ENCODE results near the gene BIRC7. TPM values are rescaled to one million over a fixed set of nuclear protein-coding genes. Genes with fewer than 3 reads are reported as not detected.

BIRC7 gene
- total RNA-seq, 1 donor from 2014 or later, result 0.50 TPM

GRCh38 chr20:63188641-63189321 is 46.9 kb upstream of the BIRC7 start:
- Mint-ChIP-seq H3K36me3 (ENCODE audit: low read depth) (no peaks in the 10 kb centered on the region), H3K9me3 (ENCODE audit: low read depth) (no peaks in the 10 kb centered on the region), H3K4me3 (ENCODE audit: unreplicated experiment) (no peak overlapping the region), H3K27ac (ENCODE audit: unreplicated experiment) (no peak overlapping the region), H3K4me1 (ENCODE audit: low read depth) (no peaks in the 10 kb centered on the region), H3K27me3 (ENCODE audit: low read depth) (peaks cover 5% of the 10 kb centered on the region)
- no peak for DNase-seq (ENCODE audit: low spot score)
- TF ChIP-seq, protein P1, sequence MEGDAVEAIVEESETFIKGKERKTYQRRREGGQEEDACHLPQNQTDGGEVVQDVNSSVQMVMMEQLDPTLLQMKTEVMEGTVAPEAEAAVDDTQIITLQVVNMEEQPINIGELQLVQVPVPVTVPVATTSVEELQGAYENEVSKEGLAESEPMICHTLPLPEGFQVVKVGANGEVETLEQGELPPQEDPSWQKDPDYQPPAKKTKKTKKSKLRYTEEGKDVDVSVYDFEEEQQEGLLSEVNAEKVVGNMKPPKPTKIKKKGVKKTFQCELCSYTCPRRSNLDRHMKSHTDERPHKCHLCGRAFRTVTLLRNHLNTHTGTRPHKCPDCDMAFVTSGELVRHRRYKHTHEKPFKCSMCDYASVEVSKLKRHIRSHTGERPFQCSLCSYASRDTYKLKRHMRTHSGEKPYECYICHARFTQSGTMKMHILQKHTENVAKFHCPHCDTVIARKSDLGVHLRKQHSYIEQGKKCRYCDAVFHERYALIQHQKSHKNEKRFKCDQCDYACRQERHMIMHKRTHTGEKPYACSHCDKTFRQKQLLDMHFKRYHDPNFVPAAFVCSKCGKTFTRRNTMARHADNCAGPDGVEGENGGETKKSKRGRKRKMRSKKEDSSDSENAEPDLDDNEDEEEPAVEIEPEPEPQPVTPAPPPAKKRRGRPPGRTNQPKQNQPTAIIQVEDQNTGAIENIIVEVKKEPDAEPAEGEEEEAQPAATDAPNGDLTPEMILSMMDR (IDR thresholded peaks at IDR 0.05), result no peak

- Mint-ChIP-seq H3K4me1 (ENCODE audit: low read depth) (no peaks in the 10 kb centered on the region), H3K27me3 (ENCODE audit: low read depth) (peaks cover 5% of the 10 kb centered on the region), H3K9me3 (ENCODE audit: low read depth) (no peaks in the 10 kb centered on the region), H3K27ac (ENCODE audit: unreplicated experiment) (no peak overlapping the region), H3K36me3 (ENCODE audit: low read depth) (no peaks in the 10 kb centered on the region), H3K4me3 (ENCODE audit: unreplicated experiment) (no peak overlapping the region)
- TF ChIP-seq, protein P1 (IDR thresholded peaks at IDR 0.05), result no peak
- no peak for DNase-seq (ENCODE audit: low spot score)
Observed at GRCh38 chr20:63189322-63189642, 46.4 kb upstream of the BIRC7 start.

DNA sequence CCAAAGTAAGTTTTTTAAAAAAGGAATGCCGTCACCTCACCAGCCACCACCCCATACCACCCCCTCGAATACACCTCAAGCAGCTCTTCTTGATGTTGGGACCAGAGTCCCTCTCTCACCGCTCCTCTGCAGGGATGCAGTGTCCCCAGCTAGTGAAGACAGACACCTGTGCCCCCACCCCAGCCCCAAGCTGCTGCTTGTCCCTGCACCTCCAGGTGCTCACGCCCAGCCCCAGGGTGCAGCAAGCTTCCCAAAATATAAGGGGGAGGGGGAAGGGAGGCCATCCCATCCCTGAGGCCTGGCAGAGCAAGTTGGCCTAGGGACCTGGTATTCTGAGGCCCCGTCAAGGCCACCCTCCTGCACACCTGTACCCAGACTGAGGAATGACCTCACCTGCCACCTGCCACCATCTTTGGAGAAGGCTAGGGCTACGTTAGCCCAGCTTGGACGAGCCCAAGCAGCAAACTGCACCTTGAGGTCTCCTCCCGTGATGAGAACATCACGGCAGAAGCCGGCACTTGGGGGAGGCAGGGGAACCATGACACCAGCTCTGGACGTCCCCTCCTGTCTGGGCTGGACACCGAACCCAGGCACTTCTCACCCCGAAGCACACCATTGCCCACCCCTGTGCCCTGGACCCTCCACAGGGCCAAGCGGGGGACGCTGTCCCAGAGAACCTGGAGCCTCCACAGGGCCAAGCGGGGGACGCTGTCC is 45.7 kb upstream of the BIRC7 start:
- H3K4me1 Mint-ChIP-seq (ENCODE audit: low read depth), result no peaks in the 10 kb centered on the region
- no peak overlapping the region for H3K27ac Mint-ChIP-seq (ENCODE audit: unreplicated experiment)
- H3K36me3 Mint-ChIP-seq (ENCODE audit: low read depth), result peaks cover 4% of the 10 kb centered on the region
- DNase-seq (ENCODE audit: low spot score), result no peak
- H3K4me3 Mint-ChIP-seq (ENCODE audit: unreplicated experiment), result no peak overlapping the region
- TF ChIP-seq, protein P1 (IDR thresholded peaks at IDR 0.05), result no peak
- H3K9me3 Mint-ChIP-seq (ENCODE audit: low read depth), result no peaks in the 10 kb centered on the region
- H3K27me3 Mint-ChIP-seq (ENCODE audit: low read depth), result no peaks in the 10 kb centered on the region

DNA sequence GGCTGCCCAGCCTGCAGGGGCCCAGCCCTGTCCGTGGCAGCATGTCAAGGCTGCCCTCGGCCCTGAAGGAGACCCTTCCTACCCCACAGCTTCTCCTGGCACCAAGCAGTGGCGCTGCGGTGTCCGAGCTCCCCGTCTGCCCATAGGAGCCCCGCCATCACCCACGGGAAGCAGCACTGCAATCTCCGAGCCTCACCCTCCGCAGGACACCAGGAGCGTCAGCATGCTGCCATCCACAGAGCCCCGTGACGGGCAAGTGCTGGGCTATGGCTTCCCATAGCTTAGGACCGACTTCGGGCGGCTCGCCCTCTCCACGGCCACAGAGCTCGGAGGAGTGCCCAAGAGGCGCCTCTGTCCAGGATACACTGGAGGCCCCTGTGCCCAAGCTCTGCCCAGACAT is 44.9 kb upstream of the BIRC7 start:
- H3K27ac Mint-ChIP-seq (ENCODE audit: unreplicated experiment), result no peak overlapping the region
- H3K4me1 Mint-ChIP-seq (ENCODE audit: low read depth), result no peaks in the 10 kb centered on the region
- peaks cover 10% of the 10 kb centered on the region for H3K36me3 Mint-ChIP-seq (ENCODE audit: low read depth)
- H3K4me3 Mint-ChIP-seq (ENCODE audit: unreplicated experiment), result no peak overlapping the region
- H3K9me3 Mint-ChIP-seq (ENCODE audit: low read depth), result no peaks in the 10 kb centered on the region
- TF ChIP-seq, protein P1 (IDR thresholded peaks at IDR 0.05), result no peak
- no peaks in the 10 kb centered on the region for H3K27me3 Mint-ChIP-seq (ENCODE audit: low read depth)
- no peak for DNase-seq (ENCODE audit: low spot score)

- Mint-ChIP-seq H3K36me3 (ENCODE audit: low read depth) (peaks cover 10% of the 10 kb centered on the region), H3K27ac (ENCODE audit: unreplicated experiment) (no peak overlapping the region), H3K27me3 (ENCODE audit: low read depth) (no peaks in the 10 kb centered on the region), H3K4me1 (ENCODE audit: low read depth) (peaks cover 2% of the 10 kb centered on the region), H3K4me3 (ENCODE audit: unreplicated experiment) (no peak overlapping the region), H3K9me3 (ENCODE audit: low read depth) (no peaks in the 10 kb centered on the region)
- TF ChIP-seq, protein P1 (IDR thresholded peaks at IDR 0.05), result no peak
- no peak for DNase-seq (ENCODE audit: low spot score)
Observed at GRCh38 chr20:63191400-63191799, 44.3 kb upstream of the BIRC7 start.

Measured in chondrocyte (in vitro differentiated cells).